Stimulated activated naive CD8-positive, alpha-beta T cell treated with anti-CD3 and anti-CD28 coated beads, Interleukin-15, amount 100 ng/mL, for 72 hours (primary cell): ENCODE results near the gene SLC13A2.
"Not testable (repeated sequence)": the region's sequence is repeated elsewhere in the genome, so short reads cannot be mapped to it uniquely, and the experiment has no call there.

ENCODE experiments used
- ATAC-seq: fragments of 150-1000 bp; cut with Tn5 transposase; 2 replicates; pipeline ENCODE4 v1.10.0; 2021; ENCODE audit warnings: mild to moderate bottlenecking, moderate library complexity
- DNase-seq, 2 donors: peaks; one replicate each; pipeline ENCODE4 v3.0.0; 2021 to 2022
- H3K27ac Mint-ChIP-seq, 2 donors: one replicate each; pipeline ENCODE4 v1.8.0; 2022; ENCODE audit warnings: mild to moderate bottlenecking in 2 of 2, mixed read lengths in 2 of 2, moderate library complexity in 2 of 2
- H3K27me3 Mint-ChIP-seq: one replicate; pipeline ENCODE4 v1.8.0; 2022; ENCODE audit warnings: mixed read lengths
- H3K4me1 Mint-ChIP-seq: one replicate; pipeline ENCODE4 v1.8.0; 2022; ENCODE audit warnings: mild to moderate bottlenecking, mixed read lengths
- H3K4me3 Mint-ChIP-seq, 2 donors: one replicate each; pipeline ENCODE4 v1.8.0; 2022; ENCODE audit warnings: mild to moderate bottlenecking in 2 of 2, mixed read lengths in 2 of 2, moderate library complexity in 1 of 2
- H3K9me3 Mint-ChIP-seq, 2 donors: one replicate each; pipeline ENCODE4 v1.8.0; 2022; ENCODE audit warnings: mixed read lengths in 2 of 2

Gene SLC13A2

DNA sequence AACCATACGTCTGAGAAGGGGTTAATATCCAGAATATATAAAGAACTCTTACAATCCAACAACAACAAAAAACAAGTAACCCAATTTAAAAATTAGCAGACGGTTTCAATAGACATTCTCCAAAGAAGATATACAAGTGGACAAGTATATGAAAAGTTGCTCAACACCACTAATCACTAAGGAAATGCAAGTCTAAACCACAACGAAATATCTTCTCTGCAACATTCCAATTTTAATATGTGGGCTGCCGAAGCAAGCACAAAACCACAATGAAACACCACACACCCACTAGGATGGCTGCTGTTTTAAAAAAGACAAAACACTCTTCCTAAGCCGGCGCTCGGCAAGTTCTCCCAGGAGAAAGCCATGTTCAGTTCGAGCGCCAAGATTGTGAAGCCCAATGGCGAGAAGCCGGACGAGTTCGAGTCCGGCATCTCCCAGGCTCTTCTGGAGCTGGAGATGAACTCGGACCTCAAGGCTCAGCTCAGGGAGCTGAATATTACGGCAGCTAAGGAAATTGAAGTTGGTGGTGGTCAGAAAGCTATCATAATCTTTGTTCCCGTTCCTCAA, 5.9 kb upstream of the SLC13A2 start:
- no peaks in the 10 kb centered on the region for H3K9me3 Mint-ChIP-seq
- no peak overlapping the region for H3K4me3 Mint-ChIP-seq
- peaks cover 17% of the 10 kb centered on the region for H3K4me1 Mint-ChIP-seq
- no peak for DNase-seq
- H3K27me3 Mint-ChIP-seq: peaks cover 27% of the 10 kb centered on the region
- no peak overlapping the region for H3K27ac Mint-ChIP-seq
- no peak for ATAC-seq

DNA sequence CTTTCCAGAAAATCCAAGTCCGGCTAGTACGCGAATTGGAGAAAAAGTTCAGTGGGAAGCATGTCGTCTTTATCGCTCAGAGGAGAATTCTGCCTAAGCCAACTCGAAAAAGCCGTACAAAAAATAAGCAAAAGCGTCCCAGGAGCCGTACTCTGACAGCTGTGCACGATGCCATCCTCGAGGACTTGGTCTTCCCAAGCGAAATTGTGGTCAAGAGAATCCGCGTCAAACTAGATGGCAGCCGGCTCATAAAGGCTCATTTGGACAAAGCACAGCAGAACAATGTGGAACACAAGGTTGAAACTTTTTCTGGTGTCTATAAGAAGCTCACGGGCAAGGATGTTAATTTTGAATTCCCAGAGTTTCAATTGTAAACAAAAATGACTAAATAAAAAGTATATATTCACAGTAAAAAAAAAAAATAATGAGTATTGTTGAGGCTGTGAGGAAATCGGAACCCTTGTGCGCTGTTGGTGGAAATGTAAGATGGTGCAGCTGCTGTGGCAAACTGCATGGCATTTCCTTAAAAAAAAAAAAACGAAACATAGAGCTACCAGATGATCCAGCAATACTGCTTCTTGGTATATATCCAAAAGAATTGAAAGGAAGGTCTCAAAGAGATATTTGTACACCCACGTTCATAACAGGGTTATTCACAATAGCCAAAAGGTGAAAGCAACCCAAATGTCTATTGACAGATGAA, 5.3 kb upstream of the SLC13A2 start:
- Mint-ChIP-seq H3K27me3 (peaks cover 27% of the 10 kb centered on the region), H3K4me1 (peaks cover 17% of the 10 kb centered on the region)
- H3K9me3 Mint-ChIP-seq, DNase-seq, H3K4me3 Mint-ChIP-seq, H3K27ac Mint-ChIP-seq: not testable (repeated sequence)
- ATAC-seq: peak; percentile 20

DNA sequence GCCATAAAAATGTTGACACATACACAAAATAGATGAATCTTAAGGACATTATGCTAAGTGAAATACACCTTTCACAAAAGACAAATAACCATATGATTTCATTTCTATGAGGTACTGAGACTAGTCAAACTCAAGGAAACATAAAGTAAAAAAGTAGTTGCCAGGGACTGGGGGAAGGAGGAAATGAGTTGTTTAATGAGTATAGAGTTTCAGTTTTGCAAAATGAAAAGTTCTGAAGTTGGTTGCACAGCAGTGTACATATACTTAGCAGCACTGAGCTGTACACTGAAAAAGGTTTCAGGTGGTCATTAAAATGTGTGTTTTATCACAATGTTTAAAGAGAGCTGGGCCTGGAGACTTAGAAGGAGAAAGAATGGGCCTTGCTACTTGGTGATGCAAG, 4.7 kb upstream of the SLC13A2 start:
- Mint-ChIP-seq H3K27me3 (peaks cover 27% of the 10 kb centered on the region), H3K27ac (peak overlapping the region in 1 of 2 donors; percentile 7), H3K9me3 (no peaks in the 10 kb centered on the region), H3K4me1 (peaks cover 17% of the 10 kb centered on the region), H3K4me3 (no peak overlapping the region)
- ATAC-seq: peak; percentile 88
- DNase-seq: no peak

DNA sequence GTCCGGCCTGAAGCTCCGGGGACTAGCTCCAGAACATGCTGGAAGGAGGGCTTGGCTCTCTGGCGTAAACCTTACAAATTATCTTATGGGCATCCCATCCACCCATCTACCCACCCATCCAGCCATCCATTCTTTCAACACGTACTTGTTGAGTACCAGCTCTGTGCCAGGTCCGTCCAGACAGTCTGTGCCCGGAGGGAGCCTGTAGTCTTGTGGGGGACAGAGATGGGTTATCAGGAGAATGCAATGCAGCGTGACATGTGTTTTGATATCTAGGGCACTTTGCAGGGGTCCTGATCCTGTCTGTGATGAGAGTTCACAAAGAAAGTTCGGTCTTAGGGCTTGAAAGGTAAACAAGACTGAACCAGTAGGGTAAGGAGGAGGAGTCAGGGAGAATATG, 4.1 kb upstream of the SLC13A2 start:
- Mint-ChIP-seq H3K9me3 (no peaks in the 10 kb centered on the region), H3K4me3 (no peak overlapping the region), H3K27me3 (peaks cover 27% of the 10 kb centered on the region), H3K27ac (no peak overlapping the region), H3K4me1 (peaks cover 17% of the 10 kb centered on the region)
- no peak for ATAC-seq
- DNase-seq: no peak

DNA sequence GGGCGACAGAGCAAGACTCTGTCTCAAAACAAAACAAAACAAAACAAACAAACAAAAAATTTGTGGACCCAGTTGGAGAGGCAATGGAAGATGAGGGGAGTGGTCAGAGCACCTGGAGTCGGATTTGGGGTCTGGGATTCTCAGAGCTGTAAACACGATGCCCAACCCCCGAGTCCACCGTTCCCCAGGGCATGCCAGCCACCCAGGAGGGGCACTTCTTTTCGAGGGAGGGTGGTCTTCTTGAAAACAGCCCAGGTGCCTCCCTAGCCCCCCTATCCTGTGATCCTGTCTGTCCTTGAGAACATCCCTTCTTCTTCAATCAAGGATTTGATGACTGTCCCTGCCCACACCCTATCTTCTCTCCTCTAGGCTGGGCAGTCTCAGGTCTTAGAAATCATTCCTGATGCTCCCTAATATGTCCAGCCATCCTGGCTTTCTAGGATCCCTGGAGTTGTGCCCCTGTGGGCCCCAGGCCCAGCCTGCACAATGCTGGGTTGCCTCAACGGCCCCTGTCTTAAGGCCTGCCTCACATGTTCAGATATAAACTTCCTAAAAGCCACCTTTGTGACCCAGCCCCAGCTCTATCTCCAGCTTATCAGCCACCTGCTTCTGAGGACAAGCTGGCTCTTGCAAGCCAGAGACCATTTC, 3.1 kb upstream of the SLC13A2 start:
- Mint-ChIP-seq H3K9me3 (no peaks in the 10 kb centered on the region), H3K4me1 (peaks cover 20% of the 10 kb centered on the region), H3K27ac (no peak overlapping the region), H3K4me3 (no peak overlapping the region), H3K27me3 (peaks cover 23% of the 10 kb centered on the region)
- DNase-seq (no peak), ATAC-seq (no peak)

DNA sequence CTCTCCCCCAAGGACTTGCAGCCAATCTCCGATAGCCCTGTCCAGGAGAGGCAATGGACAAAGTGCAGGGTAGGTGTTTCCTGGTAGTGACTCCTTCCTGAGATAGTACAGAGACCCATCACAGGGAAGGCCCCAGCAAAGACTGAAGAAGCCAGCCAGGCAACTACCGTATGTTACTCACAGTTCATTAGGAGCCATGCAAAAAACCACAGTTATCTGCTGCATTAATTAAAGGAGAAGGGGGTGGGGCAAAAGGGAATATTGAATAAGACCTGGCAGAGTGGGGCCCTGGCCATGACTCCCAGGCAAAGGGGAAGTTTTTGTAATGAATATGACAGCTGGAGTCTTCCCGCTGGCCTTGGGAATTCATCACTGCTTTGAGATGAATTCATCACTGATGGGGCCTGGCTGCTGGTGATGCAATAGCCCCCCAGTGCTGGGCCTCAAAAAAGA, 2.5 kb upstream of the SLC13A2 start:
- no peak for DNase-seq
- ATAC-seq: no peak
- Mint-ChIP-seq H3K27me3 (peaks cover 18% of the 10 kb centered on the region), H3K4me1 (peaks cover 26% of the 10 kb centered on the region), H3K27ac (peak overlapping the region in 1 of 2 donors; percentile 22), H3K4me3 (no peak overlapping the region), H3K9me3 (no peaks in the 10 kb centered on the region)

DNA sequence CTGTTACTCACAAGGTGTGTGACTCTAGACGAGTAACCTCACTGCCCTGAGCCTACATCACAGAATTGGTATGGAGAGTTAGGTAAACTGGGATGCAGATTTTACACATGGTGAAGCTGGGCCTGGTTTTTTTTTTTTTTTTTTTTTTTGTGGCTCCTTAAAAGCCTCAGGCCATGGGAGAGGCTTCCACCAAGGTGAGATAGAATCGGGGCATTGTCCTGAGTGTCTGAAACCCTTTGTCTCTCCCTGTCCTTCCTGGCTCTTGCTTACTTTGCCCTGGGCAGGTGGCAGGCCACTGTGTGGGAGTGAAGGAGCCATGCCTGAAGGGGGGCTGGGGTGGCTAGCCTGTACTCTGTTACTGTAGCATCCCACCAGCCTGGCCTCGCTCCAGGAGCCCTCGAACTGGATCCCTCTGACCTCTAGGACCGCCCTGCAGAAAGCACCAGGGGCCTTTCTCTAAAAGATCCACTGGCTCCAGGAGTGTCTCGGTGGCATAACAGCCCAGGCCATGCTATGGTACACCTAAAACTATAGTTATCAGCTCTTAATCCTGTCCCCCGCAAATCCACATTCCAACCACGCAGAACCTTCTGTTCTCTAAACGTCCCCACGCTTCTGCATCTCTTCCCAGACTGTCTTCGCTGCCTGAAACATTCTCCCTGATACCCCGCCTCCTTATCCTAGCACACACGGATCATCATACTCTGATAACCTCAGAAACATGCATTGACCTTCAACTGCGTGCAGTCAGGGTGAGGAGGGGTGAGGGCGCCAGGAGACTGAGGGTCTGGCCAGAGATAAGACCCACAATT, 1.7 kb upstream of the SLC13A2 start:
- no peak overlapping the region for H3K27ac Mint-ChIP-seq
- DNase-seq: peak in 1 of 2 donors; percentile 4

DNA sequence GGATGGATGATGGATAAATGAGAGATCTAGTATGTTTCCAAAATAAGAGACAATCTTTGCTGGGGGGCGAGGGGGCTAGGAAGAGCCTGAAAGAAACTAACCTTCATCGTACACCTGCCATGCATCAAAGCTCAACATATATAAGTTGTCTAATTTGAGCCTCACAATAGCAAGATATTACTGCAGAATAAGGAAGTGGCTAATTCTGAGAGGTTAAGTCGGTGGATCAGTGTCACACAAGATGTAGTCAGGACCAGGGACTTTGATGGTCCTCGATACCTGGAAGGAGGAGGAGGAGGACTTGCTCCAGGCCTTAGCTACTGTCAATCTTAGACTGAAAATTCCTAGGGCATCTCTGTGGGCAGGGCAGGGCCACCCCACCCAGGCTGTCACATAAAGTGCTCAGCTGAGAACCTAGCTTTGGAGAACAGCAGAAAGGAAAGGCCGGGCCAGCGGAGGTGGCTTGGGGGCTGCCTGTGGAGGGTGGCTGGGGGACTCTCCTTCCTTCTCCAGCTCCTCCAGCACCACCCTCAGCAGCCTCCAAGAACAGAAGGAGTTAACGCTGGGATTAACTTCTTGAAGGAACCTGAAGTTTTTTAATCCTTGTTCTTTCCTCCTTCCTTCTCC, 460 bp upstream of the SLC13A2 start:
- Mint-ChIP-seq H3K4me1 (peaks cover 18% of the 10 kb centered on the region), H3K27ac (no peak overlapping the region), H3K4me3 (no peak overlapping the region), H3K9me3 (no peaks in the 10 kb centered on the region), H3K27me3 (no peaks in the 10 kb centered on the region)
- DNase-seq: no peak
- no peak for ATAC-seq

More for the DNA sequence above, 1.7 kb upstream of the SLC13A2 start:
- Mint-ChIP-seq H3K9me3 (no peaks in the 10 kb centered on the region), H3K4me1 (peaks cover 26% of the 10 kb centered on the region), H3K27me3 (peaks cover 10% of the 10 kb centered on the region), H3K4me3 (no peak overlapping the region)
- no peak for ATAC-seq

DNA sequence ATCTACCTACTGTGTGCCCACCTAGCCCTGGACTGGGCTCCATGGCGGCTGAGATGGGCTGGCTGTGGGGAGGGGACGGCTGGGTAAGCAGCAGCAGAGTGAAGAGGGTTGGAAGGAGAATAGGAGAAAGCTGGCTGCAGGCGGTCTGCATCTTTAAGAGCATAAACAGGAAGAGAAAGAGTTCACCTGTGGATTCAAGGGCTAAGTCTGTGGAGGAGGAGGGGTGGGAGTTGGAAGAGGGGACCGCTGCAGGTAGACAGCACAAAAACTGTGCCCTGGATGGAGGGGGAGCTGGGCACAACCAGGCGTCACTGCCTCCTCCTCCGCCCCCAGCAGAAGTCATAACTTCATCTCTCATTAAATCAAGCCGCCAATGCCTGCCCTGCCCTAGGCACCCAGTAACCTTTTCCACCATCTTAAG, 677 bp downstream of the SLC13A2 start:
- ATAC-seq (no peak), DNase-seq (peak in 1 of 2 donors; percentile 7)
- H3K27ac Mint-ChIP-seq: no peak overlapping the region
- peaks cover 10% of the 10 kb centered on the region for H3K4me1 Mint-ChIP-seq
- H3K27me3 Mint-ChIP-seq: no peaks in the 10 kb centered on the region
- no peaks in the 10 kb centered on the region for H3K9me3 Mint-ChIP-seq
- no peak overlapping the region for H3K4me3 Mint-ChIP-seq

DNA sequence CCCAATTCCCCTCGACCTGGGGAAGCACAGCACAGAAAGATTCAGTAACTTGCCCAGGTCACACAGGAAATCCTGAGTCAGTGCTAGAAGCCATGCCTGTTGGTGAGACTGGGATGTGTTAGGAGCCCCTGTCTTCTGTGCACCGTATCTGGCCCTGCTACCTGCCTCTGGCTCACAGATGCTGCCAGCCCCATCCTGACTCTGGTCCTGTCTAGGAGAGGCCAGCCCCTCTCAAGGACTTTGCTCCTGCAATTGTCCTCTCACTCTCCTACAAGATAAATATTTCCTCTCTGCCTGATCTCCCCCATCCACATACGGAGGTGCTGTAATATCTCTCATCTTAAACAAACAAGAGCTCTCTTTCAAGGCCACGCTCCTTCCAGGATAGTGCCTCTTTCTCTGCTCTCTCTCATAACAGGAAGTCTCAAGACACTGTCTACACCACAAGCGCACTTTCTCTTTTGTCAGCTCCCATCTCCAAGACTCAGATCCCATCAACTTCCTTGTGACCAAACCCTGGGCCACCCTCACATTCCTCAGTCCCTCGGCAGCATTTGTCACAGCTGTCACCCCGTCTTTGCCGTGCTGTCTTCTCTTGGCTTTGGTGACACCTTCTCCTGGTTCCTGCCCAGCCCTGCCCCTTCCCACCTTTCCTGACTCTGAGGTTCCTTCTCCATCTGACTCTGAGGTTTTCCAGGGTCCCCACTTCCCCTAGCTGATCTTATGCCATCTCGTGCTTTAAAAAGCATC, 1.9 kb downstream of the SLC13A2 start:
- no peak for ATAC-seq
- H3K27me3 Mint-ChIP-seq: no peaks in the 10 kb centered on the region
- no peak for DNase-seq
- H3K4me1 Mint-ChIP-seq: peaks cover 10% of the 10 kb centered on the region
- no peaks in the 10 kb centered on the region for H3K9me3 Mint-ChIP-seq
- H3K27ac Mint-ChIP-seq: peak overlapping the region in 1 of 2 donors; percentile 30
- no peak overlapping the region for H3K4me3 Mint-ChIP-seq

DNA sequence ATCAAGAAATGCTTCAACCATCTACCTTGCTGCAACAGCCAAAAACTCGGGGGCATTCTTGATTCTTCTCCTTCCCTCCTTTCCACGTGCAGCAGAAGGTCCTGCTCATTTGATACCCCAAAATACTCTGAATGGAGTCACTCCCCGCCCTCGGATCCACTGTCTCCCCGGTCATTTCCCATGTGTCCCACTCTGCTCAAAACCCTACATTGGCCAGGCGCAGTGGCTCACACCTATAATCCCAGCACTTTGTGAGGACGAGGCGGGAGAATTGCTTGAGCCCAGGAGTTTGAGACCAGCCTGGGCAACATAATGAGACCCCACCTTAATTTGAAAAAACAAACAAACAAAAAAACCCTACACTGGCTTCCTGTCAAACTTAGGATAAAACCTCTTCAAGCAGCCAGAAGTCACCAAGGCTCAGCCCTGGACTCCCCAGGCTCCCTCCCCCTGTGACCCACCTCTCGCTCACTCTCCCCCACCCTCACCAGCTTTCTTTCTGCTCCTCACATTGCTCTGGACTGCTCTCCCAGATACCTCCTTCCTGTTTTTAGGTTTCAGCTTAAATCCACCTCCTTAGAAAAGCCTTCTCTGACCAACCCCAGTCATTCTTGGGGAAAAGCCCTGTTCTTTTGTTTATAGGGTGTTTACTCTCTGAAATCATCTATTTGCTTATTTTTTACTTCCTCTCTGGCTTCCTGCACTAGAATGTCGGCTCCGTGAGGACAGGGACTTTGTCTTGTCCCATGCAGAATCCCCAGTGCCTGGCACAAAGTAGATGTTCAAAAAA, 2.8 kb downstream of the SLC13A2 start:
- no peak for DNase-seq
- H3K27me3 Mint-ChIP-seq: no peaks in the 10 kb centered on the region
- no peaks in the 10 kb centered on the region for H3K9me3 Mint-ChIP-seq
- no peak overlapping the region for H3K4me3 Mint-ChIP-seq
- peaks cover 10% of the 10 kb centered on the region for H3K4me1 Mint-ChIP-seq
- no peak for ATAC-seq
- H3K27ac Mint-ChIP-seq: no peak overlapping the region

DNA sequence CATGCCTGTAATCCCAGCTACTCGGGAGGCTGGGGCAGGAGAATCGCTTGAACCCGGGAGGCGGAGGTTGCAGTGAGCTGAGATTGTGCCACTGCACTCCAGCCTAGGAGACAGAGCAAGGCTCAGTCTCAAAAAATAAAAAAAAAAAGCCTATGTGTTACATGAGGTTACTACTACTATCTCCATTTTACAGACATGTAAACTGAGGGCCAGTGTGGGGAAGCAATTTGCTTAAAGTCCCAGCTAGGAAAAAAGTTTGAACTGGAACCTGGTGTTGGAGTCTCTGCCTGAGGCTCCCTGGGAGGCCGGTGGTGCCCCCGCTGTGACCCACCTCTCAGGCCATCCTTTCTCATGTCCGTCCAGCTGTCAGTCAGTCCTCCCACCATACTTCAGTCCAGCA, 4.5 kb downstream of the SLC13A2 start:
- no peak for ATAC-seq
- Mint-ChIP-seq H3K4me1 (peaks cover 10% of the 10 kb centered on the region), H3K4me3 (no peak overlapping the region), H3K27ac (no peak overlapping the region), H3K27me3 (no peaks in the 10 kb centered on the region), H3K9me3 (no peaks in the 10 kb centered on the region)
- no peak for DNase-seq

DNA sequence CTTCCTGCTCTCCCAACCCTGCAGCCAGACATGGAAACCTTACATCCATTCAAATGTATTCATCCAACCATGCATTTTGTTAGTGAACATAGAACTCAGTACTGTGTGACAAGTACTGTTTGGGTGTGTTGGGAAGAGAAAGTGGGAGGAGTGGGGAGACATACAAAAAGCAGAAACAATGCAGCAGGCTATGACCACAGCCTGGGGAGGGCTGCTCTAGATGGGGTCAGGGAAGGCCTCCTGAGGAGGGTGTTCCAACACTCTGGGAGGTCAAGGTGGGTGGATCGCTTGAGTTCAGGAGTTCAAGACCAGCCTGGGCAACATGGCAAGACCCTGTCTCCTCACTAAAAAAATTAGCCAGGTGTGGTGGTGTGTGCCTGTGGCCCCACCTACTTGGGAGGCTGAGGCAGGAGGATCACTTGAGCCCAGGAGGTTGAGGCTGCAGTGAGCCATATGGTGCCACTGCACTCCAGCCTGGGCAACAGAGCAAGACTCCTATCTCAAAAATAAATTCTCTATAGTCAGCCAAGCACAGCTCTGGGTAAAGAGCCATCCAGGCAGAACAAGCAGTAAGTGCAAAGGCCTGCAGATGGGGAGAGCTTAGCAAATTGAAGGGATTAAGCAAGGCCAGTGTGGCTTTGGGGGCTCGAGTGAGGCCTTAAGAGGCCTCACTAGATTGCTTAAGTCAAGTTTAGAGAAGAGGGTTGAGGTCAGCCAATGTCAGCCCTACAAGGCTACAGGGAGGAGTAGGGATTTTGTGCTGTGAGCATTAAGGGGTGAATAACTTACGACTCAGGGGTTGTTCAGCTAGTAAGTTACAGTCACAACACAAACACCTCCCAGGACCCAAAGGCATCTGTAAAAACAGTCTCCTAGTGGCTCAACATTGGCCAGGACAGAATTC, 5.5 kb downstream of the SLC13A2 start:
- H3K9me3 Mint-ChIP-seq: no peaks in the 10 kb centered on the region
- no peak for DNase-seq
- ATAC-seq: no peak
- H3K27ac Mint-ChIP-seq: no peak overlapping the region
- peaks cover 10% of the 10 kb centered on the region for H3K4me1 Mint-ChIP-seq
- H3K27me3 Mint-ChIP-seq: no peaks in the 10 kb centered on the region
- no peak overlapping the region for H3K4me3 Mint-ChIP-seq
